Measurements from ENCODE around the gene TELO2. TPM values are rescaled to one million over a fixed set of nuclear protein-coding genes. Genes with fewer than 3 reads are reported as not detected.

The TELO2 gene
- total RNA-seq, 4 donors from 2014 or later, result 17.0 to 29.3 (median 21.4) TPM

DNA sequence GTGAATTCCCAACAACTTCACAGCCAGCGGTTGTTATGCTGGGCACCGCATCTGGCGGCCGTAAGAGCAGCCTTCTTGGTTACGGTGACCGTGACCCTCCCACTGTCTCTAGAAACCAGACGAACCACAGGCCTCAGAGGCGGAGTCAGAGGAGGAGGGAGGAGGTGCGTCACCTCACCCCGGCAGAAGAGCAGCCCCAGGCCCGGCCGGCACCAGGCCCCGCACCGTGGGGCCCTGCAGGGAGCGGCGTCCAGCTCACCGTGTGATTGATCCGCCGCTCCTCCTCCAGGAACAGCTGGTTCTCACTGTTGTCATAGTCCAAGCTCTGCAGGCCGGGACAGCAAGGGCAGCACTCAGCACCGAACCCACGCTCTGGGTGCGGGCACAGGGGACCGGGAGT lies 32.0 kb upstream of the TELO2 start:
- Histone ChIP-seq H3K36me3 (peaks cover 15 to 90% (median 19%) of the 10 kb centered on the region in 3 donors), H3K9me3 (no peaks in the 10 kb centered on the region), H3K4me3 (no peak overlapping the region), H3K4me1 (no peaks in the 10 kb centered on the region), H3K27me3 (no peaks in the 10 kb centered on the region), H3K27ac (no peak overlapping the region)
- TF ChIP-seq POLR2A (IDR thresholded peaks at IDR 0.05) (no peak), CTCF (IDR thresholded peaks at IDR 0.05) (no peak)
- 87 to 96% methylated on average over 7 to 13 of the region's 24 CpGs for WGBS, 2 donors
- DNase-seq, result no peak
- intact Hi-C loops (cut with DNase I), result no loop called here

- Histone ChIP-seq H3K4me1 (peaks cover 0 to 9% (median 0%) of the 10 kb centered on the region in 3 donors), H3K27me3 (no peaks in the 10 kb centered on the region), H3K4me3 (no peak overlapping the region), H3K27ac (no peak overlapping the region), H3K9me3 (no peaks in the 10 kb centered on the region), H3K36me3 (peaks cover 15 to 68% (median 16%) of the 10 kb centered on the region in 3 donors)
- WGBS, 2 donors, result 89 to 90% methylated on average over 6 to 34 of the region's 41 CpGs
- TF ChIP-seq CTCF (IDR thresholded peaks at IDR 0.05), result no peak
- no peak for TF ChIP-seq POLR2A (IDR thresholded peaks at IDR 0.05)
- no peak for DNase-seq
- intact Hi-C loops (cut with DNase I), result no loop called here
Measured at GRCh38 chr16:1464196-1464893, 28.8 kb upstream of the TELO2 start.

- no peak for DNase-seq
- Histone ChIP-seq H3K9me3 (no peaks in the 10 kb centered on the region), H3K4me3 (no peak overlapping the region), H3K27ac (no peak overlapping the region), H3K27me3 (no peaks in the 10 kb centered on the region), H3K36me3 (peaks cover 15 to 64% (median 15%) of the 10 kb centered on the region in 3 donors), H3K4me1 (peaks cover 0 to 13% (median 0%) of the 10 kb centered on the region in 3 donors)
- TF ChIP-seq CTCF (IDR thresholded peaks at IDR 0.05) (no peak), POLR2A (IDR thresholded peaks at IDR 0.05) (no peak)
- intact Hi-C loops (cut with DNase I), result no loop called here
- 85 to 95% methylated on average over 22 to 24 of the region's 33 CpGs for WGBS, 2 donors
Measured at GRCh38 chr16:1464894-1465566, 28.1 kb upstream of the TELO2 start.

DNA sequence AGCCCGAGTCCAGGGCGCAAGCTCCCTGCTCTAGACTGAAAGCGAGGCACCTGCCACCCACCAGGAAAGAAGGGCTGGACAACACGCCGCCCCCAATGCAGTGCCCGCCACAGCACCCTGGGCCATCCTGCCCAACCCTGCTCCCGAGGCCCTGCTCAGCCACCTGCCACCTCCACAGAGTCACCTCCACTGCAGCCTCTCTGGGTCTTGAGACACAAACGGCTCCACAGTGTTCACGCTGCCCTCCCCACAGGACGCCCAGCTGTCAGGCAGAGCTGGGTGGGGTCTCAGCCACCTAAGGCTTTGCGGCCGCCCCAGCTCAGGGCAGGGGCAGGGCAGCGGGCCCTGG lies 27.6 kb upstream of the TELO2 start:
- 100% methylated on average over 1 of the region's 13 CpGs; no CpG with 5 or more reads in 1 of the 2 donors for WGBS, 2 donors
- no peaks in the 10 kb centered on the region for H3K9me3 ChIP-seq
- peaks cover 10 to 59% (median 11%) of the 10 kb centered on the region in 3 donors for H3K36me3 ChIP-seq
- H3K4me1 ChIP-seq, result peaks cover 0 to 17% (median under 1%) of the 10 kb centered on the region in 3 donors
- no peak for TF ChIP-seq POLR2A (IDR thresholded peaks at IDR 0.05)
- no peak for TF ChIP-seq CTCF (IDR thresholded peaks at IDR 0.05)
- intact Hi-C loops (cut with DNase I), result no loop called here
- no peak for DNase-seq
- no peaks in the 10 kb centered on the region for H3K27me3 ChIP-seq
- H3K27ac ChIP-seq, result no peak overlapping the region
- H3K4me3 ChIP-seq, result no peak overlapping the region

DNA sequence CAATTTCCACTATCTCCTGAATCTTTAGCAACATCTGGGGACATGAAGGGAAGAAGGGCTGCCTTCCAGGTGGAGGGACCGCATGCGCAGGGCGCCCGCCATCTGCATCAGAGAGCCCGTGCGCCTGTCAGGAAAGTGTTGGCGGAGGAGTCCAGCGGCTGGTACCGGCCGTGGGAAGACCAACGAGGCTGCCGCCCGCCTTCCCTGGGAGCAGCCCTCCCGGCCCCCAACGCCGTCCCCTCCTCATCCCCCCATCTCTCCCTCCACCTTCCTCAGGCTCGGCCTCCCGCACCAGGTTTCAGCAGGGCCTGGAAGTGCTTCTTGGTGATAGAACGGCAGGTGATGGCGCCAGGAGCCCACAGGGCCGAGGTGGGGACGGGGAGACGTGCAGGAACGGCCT lies 27.1 kb upstream of the TELO2 start:
- DNase-seq, result no peak
- H3K4me3 ChIP-seq, result no peak overlapping the region

More for the DNA sequence above, 27.1 kb upstream of the TELO2 start:
- 86 to 92% methylated on average over 6 to 10 of the region's 24 CpGs for WGBS, 2 donors
- TF ChIP-seq CTCF (IDR thresholded peaks at IDR 0.05) (no peak), POLR2A (IDR thresholded peaks at IDR 0.05) (no peak)
- Histone ChIP-seq H3K27ac (no peak overlapping the region), H3K27me3 (no peaks in the 10 kb centered on the region), H3K9me3 (no peaks in the 10 kb centered on the region), H3K4me1 (peaks cover 0 to 22% (median 6%) of the 10 kb centered on the region in 3 donors), H3K36me3 (peaks cover 5 to 54% (median 6%) of the 10 kb centered on the region in 3 donors)
- intact Hi-C loops (cut with DNase I), result no loop called here

Data from esophagus squamous epithelium (tissue), 5 donors.